AG04450 (cell line): ENCODE results near the gene HUNK. TPM values are rescaled to one million over a fixed set of nuclear protein-coding genes. Genes with fewer than 3 reads are reported as not detected.

Experiments
- CTCF ChIA-PET: fragments of 300-600, 350-600 bp; formaldehyde crosslinking; extraction: SDS; loops from one replicate; lab custom pipeline; 2022; ENCODE audit warnings: antibody characterized with exemption, inconsistent platforms; lab: Charles Lee
- POLR2A ChIA-PET: fragments of 350-600 bp; formaldehyde crosslinking; extraction: SDS; loops from one replicate; lab custom pipeline; 2021; ENCODE audit warnings: antibody characterized with exemption, inconsistent platforms; lab: Yijun Ruan, JAX
- DNase-seq: peaks from one replicate; pipeline ENCODE4 v3.0.0-alpha.2; 2011; ENCODE audit warnings: low read depth, low spot score
- H3K27ac ChIP-seq: one replicate; pipeline ENCODE4 v1.5.1; 2012; ENCODE audit warnings: low read depth, low read length, control low read depth
- H3K27me3 ChIP-seq: one replicate; pipeline ENCODE4 v1.6.0; 2012; ENCODE audit warnings: low read length; ENCODE audit not compliant: control insufficient read depth, insufficient read depth
- H3K4me3 ChIP-seq: 2 replicates; pipeline ENCODE4 v1.5.1; 2011; ENCODE audit warnings: mild to moderate bottlenecking, low read depth, low read length, control low read depth
- H3K9me3 ChIP-seq: 2 replicates; pipeline ENCODE4 v1.5.1; 2012; ENCODE audit warnings: low read length; ENCODE audit not compliant: control insufficient read depth, insufficient read depth
- polyA plus RNA-seq: library from polyadenylated mRNA; depleted of rRNA; stranded (reverse); fragments of >200 nt; gene quantifications from 2 replicates; pipeline ENCODE4 v1.2.3, GENCODE V29; 2011
- TF ChIP-seq, protein P1 (sequence below): IDR thresholded peaks from 2 replicates; pipeline ENCODE4 v1.5.1; 2011; ENCODE audit warnings: low read depth, low read length, control low read depth, inconsistent platforms

HUNK gene
- polyA plus RNA-seq, 1 experiment = 0.48 TPM

- peaks cover 4% of the 10 kb centered on the region; the same call in 1 of the 2 replicates for H3K9me3 ChIP-seq
These were observed 110.3 kb downstream of the HUNK start for GRCh38 chr21:31983120-31983519.

GRCh38 chr21:31983554-31983953 is 110.7 kb downstream of the HUNK start:
- no peak overlapping the region for H3K4me3 ChIP-seq
- CTCF ChIA-PET = no interaction called here
- H3K27ac ChIP-seq = no peak overlapping the region
- peaks cover 4% of the 10 kb centered on the region; the same call in 1 of the 2 replicates for H3K9me3 ChIP-seq
- TF ChIP-seq, protein P1, sequence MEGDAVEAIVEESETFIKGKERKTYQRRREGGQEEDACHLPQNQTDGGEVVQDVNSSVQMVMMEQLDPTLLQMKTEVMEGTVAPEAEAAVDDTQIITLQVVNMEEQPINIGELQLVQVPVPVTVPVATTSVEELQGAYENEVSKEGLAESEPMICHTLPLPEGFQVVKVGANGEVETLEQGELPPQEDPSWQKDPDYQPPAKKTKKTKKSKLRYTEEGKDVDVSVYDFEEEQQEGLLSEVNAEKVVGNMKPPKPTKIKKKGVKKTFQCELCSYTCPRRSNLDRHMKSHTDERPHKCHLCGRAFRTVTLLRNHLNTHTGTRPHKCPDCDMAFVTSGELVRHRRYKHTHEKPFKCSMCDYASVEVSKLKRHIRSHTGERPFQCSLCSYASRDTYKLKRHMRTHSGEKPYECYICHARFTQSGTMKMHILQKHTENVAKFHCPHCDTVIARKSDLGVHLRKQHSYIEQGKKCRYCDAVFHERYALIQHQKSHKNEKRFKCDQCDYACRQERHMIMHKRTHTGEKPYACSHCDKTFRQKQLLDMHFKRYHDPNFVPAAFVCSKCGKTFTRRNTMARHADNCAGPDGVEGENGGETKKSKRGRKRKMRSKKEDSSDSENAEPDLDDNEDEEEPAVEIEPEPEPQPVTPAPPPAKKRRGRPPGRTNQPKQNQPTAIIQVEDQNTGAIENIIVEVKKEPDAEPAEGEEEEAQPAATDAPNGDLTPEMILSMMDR = no peak
- POLR2A ChIA-PET = no interaction called here
- DNase-seq = no peak
- H3K27me3 ChIP-seq = no peaks in the 10 kb centered on the region

More at GRCh38 chr21:31983120-31983519, 110.3 kb downstream of the HUNK start:
- Histone ChIP-seq H3K27ac (no peak overlapping the region), H3K27me3 (no peaks in the 10 kb centered on the region), H3K4me3 (no peak overlapping the region)
- ChIA-PET POLR2A (no interaction called here), CTCF (interaction anchor here (0.6 kb wide), 2 partner anchors 50 to 528 kb away, joined by 3 read pairs; no protein-coding TSS in a partner anchor)
- TF ChIP-seq, protein P1 = no peak
- no peak for DNase-seq

- TF ChIP-seq, protein P1 = no peak
- Histone ChIP-seq H3K9me3 (peaks cover 4% of the 10 kb centered on the region; the same call in 1 of the 2 replicates), H3K4me3 (no peak overlapping the region), H3K27ac (no peak overlapping the region), H3K27me3 (no peaks in the 10 kb centered on the region)
- CTCF ChIA-PET = no interaction called here
- DNase-seq = no peak
- POLR2A ChIA-PET = no interaction called here
These were observed 112.6 kb downstream of the HUNK start for GRCh38 chr21:31985398-31985797.

GRCh38 chr21:31986035-31986856 is 113.4 kb downstream of the HUNK start:
- CTCF ChIA-PET = no interaction called here
- DNase-seq = no peak
- no peak overlapping the region for H3K27ac ChIP-seq
- no peak overlapping the region for H3K4me3 ChIP-seq
- POLR2A ChIA-PET = no interaction called here
- H3K9me3 ChIP-seq = peaks cover 4% of the 10 kb centered on the region; the same call in 1 of the 2 replicates
- H3K27me3 ChIP-seq = no peaks in the 10 kb centered on the region
- TF ChIP-seq, protein P1 = no peak

GRCh38 chr21:31987696-31988095 is 114.9 kb downstream of the HUNK start:
- no peak overlapping the region for H3K4me3 ChIP-seq
- no peaks in the 10 kb centered on the region for H3K27me3 ChIP-seq
- POLR2A ChIA-PET = no interaction called here
- CTCF ChIA-PET = no interaction called here
- no peak overlapping the region for H3K27ac ChIP-seq
- TF ChIP-seq, protein P1 = no peak
- peaks cover 4% of the 10 kb centered on the region; the same call in 1 of the 2 replicates for H3K9me3 ChIP-seq
- no peak for DNase-seq
